Measurements from ENCODE around the gene PCMT1. TPM values are rescaled to one million over a fixed set of nuclear protein-coding genes. Genes with fewer than 3 reads are reported as not detected.
A peak's percentile ranks its signal among the peaks of the same experiment; 100 is the strongest.
"Not testable (repeated sequence)": the region's sequence is repeated elsewhere in the genome, so short reads cannot be mapped to it uniquely, and the experiment has no call there.

PCMT1 gene
- polyA plus RNA-seq, 1 donor: 89.1 TPM

DNA sequence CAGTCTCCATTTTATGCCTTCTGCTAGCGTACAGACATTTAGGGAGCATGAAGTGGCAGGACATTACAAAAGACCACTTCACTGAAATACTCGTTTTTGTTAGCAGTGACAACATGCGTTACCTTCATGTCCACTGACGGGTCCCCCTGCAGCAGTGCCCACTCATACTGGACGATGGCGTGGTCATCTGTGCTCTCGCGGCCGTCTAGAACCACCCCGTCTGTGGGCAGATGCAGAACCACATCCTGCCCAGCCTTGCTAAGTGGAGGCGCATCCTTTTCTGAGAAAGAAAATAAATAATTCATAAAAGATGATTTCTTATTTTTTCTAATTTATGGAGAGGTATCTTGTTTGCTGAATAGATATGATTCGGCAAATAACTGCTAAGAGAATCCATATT, 103.3 kb downstream of the PCMT1 start:
- DNase-seq: no peak

DNA sequence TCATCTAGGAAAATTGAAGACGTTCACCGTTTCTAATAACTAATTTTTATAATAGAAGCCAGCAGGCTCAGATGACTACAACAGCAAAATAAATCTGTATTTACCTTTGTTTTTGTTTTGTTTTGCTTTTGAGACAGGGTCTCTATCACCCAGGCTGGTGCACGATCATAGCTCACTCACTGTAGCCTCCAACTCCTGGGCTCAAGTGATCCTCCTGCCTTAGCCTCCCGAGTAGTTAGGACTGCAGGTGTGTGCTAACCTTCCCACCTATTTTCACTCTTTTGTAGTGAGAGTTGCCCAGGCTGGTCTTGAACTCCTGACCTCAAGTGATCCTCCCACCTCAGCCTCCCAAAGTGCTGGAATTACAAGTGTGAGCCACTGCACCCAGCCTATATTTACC, 104.5 kb downstream of the PCMT1 start:
- DNase-seq: not testable (repeated sequence)

DNA sequence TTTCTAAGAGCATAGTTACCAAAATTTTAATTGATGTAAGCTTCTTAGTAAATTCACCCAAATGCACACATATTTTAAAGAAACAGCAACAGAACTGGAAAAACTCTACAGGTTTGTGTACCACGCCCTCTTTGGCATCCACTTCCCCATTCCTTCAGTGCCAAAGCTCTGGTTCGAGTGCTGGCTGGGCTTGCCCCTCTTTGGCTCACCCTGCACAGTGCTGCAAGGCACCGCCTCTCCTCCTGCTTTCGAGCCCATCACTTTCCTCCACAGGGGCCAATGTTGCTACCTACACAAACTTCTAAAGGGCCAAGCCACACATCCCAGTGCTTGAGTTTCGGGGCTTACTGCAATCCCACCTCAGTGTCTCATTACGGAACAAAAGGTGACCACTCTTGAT, 105.0 kb downstream of the PCMT1 start:
- DNase-seq: no peak

DNA sequence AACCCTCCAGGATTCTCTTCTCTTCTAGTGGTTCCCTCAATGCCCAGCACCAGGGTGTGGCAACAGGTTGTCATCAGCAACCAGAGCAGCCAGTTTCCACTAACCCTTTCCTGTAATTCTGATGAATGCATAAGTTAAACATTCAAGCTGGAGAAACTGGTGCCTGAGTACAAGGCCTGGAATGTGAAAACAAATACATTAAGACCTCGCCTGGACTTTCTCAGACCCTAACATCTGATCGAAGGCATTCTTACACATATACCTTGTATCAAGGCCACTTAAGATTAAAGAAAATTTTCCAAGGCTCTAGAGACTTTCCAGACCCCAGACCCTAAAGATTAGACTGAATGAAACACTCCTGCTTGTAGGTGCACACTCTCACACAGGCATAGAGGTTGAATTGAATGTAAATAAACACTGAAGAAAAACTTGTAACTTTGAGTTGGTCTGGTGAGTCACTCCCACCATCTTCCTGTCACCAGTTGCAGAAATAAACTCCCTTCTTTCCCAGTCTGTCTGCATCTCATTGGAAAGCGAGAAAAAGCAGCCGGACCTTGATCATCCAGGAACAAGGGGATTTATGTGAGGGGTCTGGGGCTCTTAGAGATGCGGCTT, 105.6 kb downstream of the PCMT1 start:
- no peak for DNase-seq

DNA sequence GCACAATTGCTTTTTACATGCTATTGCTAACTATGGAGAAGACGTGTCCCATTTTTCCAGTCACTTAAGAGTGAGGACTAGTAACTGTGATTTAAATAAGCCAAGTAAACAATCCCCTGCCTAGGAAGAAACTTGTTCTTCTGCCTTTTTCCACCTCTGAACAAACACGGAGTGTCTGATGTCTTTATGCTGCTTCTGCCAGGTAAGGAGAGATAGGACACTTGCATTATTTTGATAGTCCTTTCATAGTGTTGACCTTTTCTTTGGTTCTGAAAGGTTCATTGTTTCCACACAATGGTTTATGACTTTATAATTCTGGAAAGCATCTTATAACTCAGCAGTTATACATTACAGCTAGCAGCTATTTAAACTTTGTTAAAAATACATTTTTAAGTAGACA, 106.2 kb downstream of the PCMT1 start:
- DNase-seq: no peak

DNA sequence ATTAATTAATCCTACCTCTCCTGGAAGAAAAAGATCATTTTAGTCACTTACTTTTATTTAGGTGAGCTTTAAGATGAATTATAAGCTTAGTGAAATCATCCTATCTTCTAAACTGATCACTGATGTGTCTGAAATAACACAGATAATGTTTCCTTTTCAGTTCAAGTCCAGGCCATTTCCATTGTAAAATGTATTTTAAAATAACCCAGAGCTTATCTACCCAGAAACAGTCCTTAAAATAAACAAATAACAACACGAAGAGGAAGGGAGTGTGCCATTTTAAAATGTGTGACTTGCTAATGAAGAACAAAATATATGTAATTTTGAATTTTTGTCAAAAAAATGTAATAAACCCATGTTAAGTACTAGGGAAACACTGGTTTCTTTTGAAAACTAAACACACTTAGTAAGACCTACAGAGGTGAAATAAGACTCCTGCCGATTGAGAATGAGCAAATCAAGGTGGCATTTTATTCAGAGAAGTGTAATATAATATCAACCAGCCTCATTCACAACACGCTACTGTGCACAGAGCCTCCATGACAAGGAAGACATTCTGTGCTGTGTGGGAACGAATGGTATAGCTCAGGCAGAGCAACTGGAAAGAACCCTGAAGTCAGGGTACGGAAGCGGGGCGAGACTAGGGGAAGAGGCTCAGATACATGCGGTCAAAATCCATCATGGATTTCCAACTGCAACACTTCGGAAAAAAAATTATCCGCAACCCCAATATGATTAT, 106.9 kb downstream of the PCMT1 start:
- DNase-seq: no peak

DNA sequence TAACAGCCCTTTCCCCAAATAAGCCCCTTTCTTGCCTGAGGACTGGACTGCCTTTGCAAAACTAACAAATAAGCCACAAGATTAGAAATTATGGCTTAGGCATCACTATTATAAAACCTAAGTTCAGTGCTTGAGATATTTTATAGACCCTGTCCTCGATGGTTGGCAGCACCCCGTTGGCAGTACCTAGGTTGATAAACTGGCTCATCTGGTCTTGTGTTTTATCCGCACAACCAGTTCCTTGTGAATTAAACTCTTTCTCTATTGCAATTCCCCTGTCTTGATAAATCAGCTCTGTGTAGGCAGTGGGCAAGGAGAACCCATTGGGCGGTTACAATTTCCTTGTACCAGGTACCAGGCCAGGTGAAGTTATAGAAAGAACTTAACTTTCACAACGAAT, 108.0 kb downstream of the PCMT1 start:
- DNase-seq: no peak

DNA sequence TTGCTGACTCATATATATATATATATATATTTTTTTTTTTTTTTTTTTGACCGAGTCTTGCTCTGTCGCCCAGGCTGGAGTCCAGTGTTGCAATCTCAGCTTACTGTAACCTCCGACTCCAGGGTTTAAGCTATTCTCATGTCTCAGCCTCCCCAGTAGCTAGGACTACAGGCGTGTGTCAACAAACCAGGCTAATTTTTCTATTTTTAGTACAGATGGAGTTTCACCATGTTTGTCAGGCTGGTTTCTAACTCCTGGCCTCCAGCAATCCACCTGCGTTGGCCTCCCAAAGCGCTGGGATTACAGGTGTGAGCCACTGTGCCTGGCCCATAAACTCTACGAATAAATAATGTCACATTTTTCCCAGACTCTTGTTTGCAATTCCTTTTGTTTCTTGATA, 109.8 kb downstream of the PCMT1 start:
- DNase-seq: peak; percentile 42

DNA sequence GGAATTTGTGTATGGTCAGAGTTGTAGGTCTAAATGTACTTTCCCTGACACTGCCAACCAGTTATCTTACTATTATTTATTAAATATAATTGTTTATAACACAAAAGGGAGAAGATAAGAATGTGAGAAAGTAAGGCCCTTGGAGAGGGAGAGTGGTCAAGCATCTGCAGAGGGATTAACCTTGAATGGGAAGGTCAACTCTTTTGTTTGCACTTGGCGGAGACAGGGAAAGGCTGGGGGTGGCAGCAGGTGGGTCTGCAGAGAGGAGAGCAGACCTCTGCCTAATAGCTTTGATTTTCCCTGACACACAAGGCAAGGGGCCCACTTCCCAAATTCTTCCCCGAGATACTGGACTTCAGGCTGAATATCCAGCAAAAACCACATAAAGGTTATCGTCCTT, 110.4 kb downstream of the PCMT1 start:
- no peak for DNase-seq

DNA sequence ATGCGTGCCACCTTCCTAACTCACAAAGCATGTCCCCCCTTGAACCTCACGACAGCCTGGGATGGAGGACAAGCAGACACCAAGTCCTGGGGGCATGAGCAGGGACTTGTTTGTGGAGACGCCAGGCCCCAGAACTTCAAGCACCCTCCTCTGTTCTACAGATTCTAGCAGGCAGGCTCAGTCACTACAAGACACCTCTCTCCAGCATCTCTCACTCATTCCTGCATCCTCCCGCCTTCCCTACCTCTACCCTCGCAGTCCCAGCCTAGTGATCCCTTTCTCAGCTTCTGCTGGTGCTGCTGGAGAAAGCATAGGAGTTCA, 110.9 kb downstream of the PCMT1 start:
- DNase-seq: no peak

Other genes with a start within 250 kb of the PCMT1 start
- gene PPIL4, start 203.7 kb upstream of the PCMT1 start, polyA plus RNA-seq (ENCODE audit: insufficient read length): 66.2 TPM
- 95.2 TPM for gene GINM1, start 183.4 kb upstream of the PCMT1 start, polyA plus RNA-seq (ENCODE audit: insufficient read length)
- gene KATNA1, start 101.0 kb upstream of the PCMT1 start, polyA plus RNA-seq (ENCODE audit: insufficient read length): 32.6 TPM
- gene LATS1, start 31.6 kb upstream of the PCMT1 start, polyA plus RNA-seq (ENCODE audit: insufficient read length): 37.9 TPM
- 67.9 TPM for gene NUP43, start 3.2 kb upstream of the PCMT1 start, polyA plus RNA-seq (ENCODE audit: insufficient read length)
- 40.4 TPM for gene LRP11, start 114.6 kb downstream of the PCMT1 start, polyA plus RNA-seq (ENCODE audit: insufficient read length)
- gene RAET1E, start 148.4 kb downstream of the PCMT1 start, polyA plus RNA-seq (ENCODE audit: insufficient read length): 0.37 TPM
- gene RAET1G, start 173.4 kb downstream of the PCMT1 start, polyA plus RNA-seq (ENCODE audit: insufficient read length): 1.4 TPM
- 0.88 TPM for gene ULBP2, start 192.3 kb downstream of the PCMT1 start, polyA plus RNA-seq (ENCODE audit: insufficient read length)
- gene ULBP1, start 214.2 kb downstream of the PCMT1 start, polyA plus RNA-seq (ENCODE audit: insufficient read length): 2.1 TPM

Measured in left kidney (tissue), 2 donors.